ENCODE results near the gene GULP1. TPM values are rescaled to one million over a fixed set of nuclear protein-coding genes. Genes with fewer than 3 reads are reported as not detected.

Gene GULP1
- total RNA-seq, 1 donor, result 42.7 TPM

GRCh38 chr2:188576651-188577050 is 285.0 kb downstream of the GULP1 start:
- DNase-seq (ENCODE audit: low read depth), result peak; percentile 69
- TF ChIP-seq CTCF (IDR thresholded peaks at IDR 0.05; ENCODE audit: insufficient read depth, low read length), result no peak
- no peak overlapping the region for H3K4me3 ChIP-seq (ENCODE audit: low read depth, low read length)

- no peak overlapping the region for H3K4me3 ChIP-seq (ENCODE audit: low read depth, low read length)
- DNase-seq (ENCODE audit: low read depth), result no peak
These were observed 285.6 kb downstream of the GULP1 start for GRCh38 chr2:188577231-188577630.

GRCh38 chr2:188580738-188581137 is 289.1 kb downstream of the GULP1 start:
- DNase-seq (ENCODE audit: low read depth), result no peak
- no peak for TF ChIP-seq CTCF (IDR thresholded peaks at IDR 0.05; ENCODE audit: insufficient read depth, low read length)
- H3K4me3 ChIP-seq (ENCODE audit: low read depth, low read length), result no peak overlapping the region

More at GRCh38 chr2:188577231-188577630, 285.6 kb downstream of the GULP1 start:
- TF ChIP-seq CTCF (IDR thresholded peaks at IDR 0.05; ENCODE audit: insufficient read depth, low read length), result no peak

GRCh38 chr2:188582211-188582610 is 290.5 kb downstream of the GULP1 start:
- DNase-seq (ENCODE audit: low read depth), result no peak
- no peak overlapping the region for H3K4me3 ChIP-seq (ENCODE audit: low read depth, low read length)
- no peak for TF ChIP-seq CTCF (IDR thresholded peaks at IDR 0.05; ENCODE audit: insufficient read depth, low read length)

GRCh38 chr2:188588235-188588634 is 296.6 kb downstream of the GULP1 start:
- TF ChIP-seq CTCF (IDR thresholded peaks at IDR 0.05; ENCODE audit: insufficient read depth, low read length), result no peak
- no peak for DNase-seq (ENCODE audit: low read depth)
- H3K4me3 ChIP-seq (ENCODE audit: low read depth, low read length), result no peak overlapping the region

- no peak for TF ChIP-seq CTCF (IDR thresholded peaks at IDR 0.05; ENCODE audit: insufficient read depth, low read length)
- no peak for DNase-seq (ENCODE audit: low read depth)
- H3K4me3 ChIP-seq (ENCODE audit: low read depth, low read length), result no peak overlapping the region
These were observed 304.4 kb downstream of the GULP1 start for GRCh38 chr2:188596054-188596453.

GRCh38 chr2:188598551-188598950 is 306.9 kb downstream of the GULP1 start:
- DNase-seq (ENCODE audit: low read depth), result peak; percentile 54
- no peak for TF ChIP-seq CTCF (IDR thresholded peaks at IDR 0.05; ENCODE audit: insufficient read depth, low read length)
- H3K4me3 ChIP-seq (ENCODE audit: low read depth, low read length), result no peak overlapping the region
